22Rv1 (cell line): Measurements from ENCODE around the gene RAB3C.

Experiments used
- CTCF ChIP-seq: fragments of 450-650 bp; IDR thresholded peaks from 2 replicates; pipeline ENCODE4 v1.5.1; 2017; ENCODE audit warnings: mild to moderate bottlenecking
- ZFX ChIP-seq: fragments of 450-650 bp; IDR thresholded peaks from 2 replicates; pipeline ENCODE4 v1.6.1; 2017; ENCODE audit warnings: antibody characterized with exemption, borderline replicate concordance

GRCh38 chr5:58735637-58736036 is 152.8 kb downstream of the RAB3C start:
- no peak for TF ChIP-seq CTCF
- no peak for TF ChIP-seq ZFX
